ENCODE measurements around the gene GGT6. TPM values are rescaled to one million over a fixed set of nuclear protein-coding genes. Genes with fewer than 3 reads are reported as not detected.
A peak's percentile ranks its signal among the peaks of the same experiment; 100 is the strongest.

The GGT6 gene
- polyA plus RNA-seq, 3 donors from 2014 or later: not detected

- DNase-seq: no peak
- Mint-ChIP-seq H3K9me3 (no peaks in the 10 kb centered on the region), H3K27ac (no peak overlapping the region), H3K4me3 (no peak overlapping the region), H3K36me3 (peaks cover 0 to 4% (median 0%) of the 10 kb centered on the region in 3 donors), H3K27me3 (ENCODE audit: low read depth in 3 of 3) (peaks cover 0 to 5% (median 4%) of the 10 kb centered on the region in 3 donors), H3K4me1 (no peaks in the 10 kb centered on the region)
These were observed 27.4 kb downstream of the GGT6 start for GRCh38 chr17:4532860-4533522.

- H3K36me3 Mint-ChIP-seq: peaks cover 0 to 4% (median 0%) of the 10 kb centered on the region in 3 donors
- DNase-seq: no peak
- H3K27me3 Mint-ChIP-seq (ENCODE audit: low read depth in 3 of 3): peaks cover 3 to 6% (median 4%) of the 10 kb centered on the region in 3 donors
- peak overlapping the region in 1 of 6 donors; percentile 72 for H3K27ac Mint-ChIP-seq
- no peaks in the 10 kb centered on the region for H3K9me3 Mint-ChIP-seq
- H3K4me1 Mint-ChIP-seq: no peaks in the 10 kb centered on the region
- H3K4me3 Mint-ChIP-seq: no peak overlapping the region
These were observed 28.2 kb downstream of the GGT6 start for GRCh38 chr17:4531988-4532736.

- Mint-ChIP-seq H3K9me3 (no peaks in the 10 kb centered on the region), H3K4me3 (no peak overlapping the region), H3K36me3 (peaks cover 0 to 4% (median 0%) of the 10 kb centered on the region in 3 donors), H3K27me3 (ENCODE audit: low read depth in 3 of 3) (peaks cover 3 to 6% (median 4%) of the 10 kb centered on the region in 3 donors), H3K4me1 (no peaks in the 10 kb centered on the region), H3K27ac (no peak overlapping the region)
- no peak for DNase-seq
These were observed 29.3 kb downstream of the GGT6 start for GRCh38 chr17:4530799-4531730.

GRCh38 chr17:4529533-4530152 is 30.7 kb downstream of the GGT6 start:
- H3K27me3 Mint-ChIP-seq (ENCODE audit: low read depth in 3 of 3): peaks cover 3 to 6% (median 4%) of the 10 kb centered on the region in 3 donors
- H3K4me1 Mint-ChIP-seq: no peaks in the 10 kb centered on the region
- no peak overlapping the region for H3K4me3 Mint-ChIP-seq
- H3K27ac Mint-ChIP-seq: peak overlapping the region in 1 of 6 donors; percentile 46
- no peak for DNase-seq
- peaks cover 0 to 4% (median 0%) of the 10 kb centered on the region in 3 donors for H3K36me3 Mint-ChIP-seq
- H3K9me3 Mint-ChIP-seq: no peaks in the 10 kb centered on the region

GRCh38 chr17:4527566-4528125 is 32.7 kb downstream of the GGT6 start:
- DNase-seq: no peak
- Mint-ChIP-seq H3K4me3 (no peak overlapping the region), H3K4me1 (no peaks in the 10 kb centered on the region), H3K27ac (no peak overlapping the region), H3K9me3 (no peaks in the 10 kb centered on the region), H3K36me3 (peaks cover 0 to 4% (median 0%) of the 10 kb centered on the region in 3 donors), H3K27me3 (ENCODE audit: low read depth in 3 of 3) (peaks cover 3 to 4% (median 4%) of the 10 kb centered on the region in 3 donors)

- no peak overlapping the region for H3K27ac Mint-ChIP-seq
- H3K4me1 Mint-ChIP-seq: no peaks in the 10 kb centered on the region
- no peaks in the 10 kb centered on the region for H3K9me3 Mint-ChIP-seq
- H3K4me3 Mint-ChIP-seq: no peak overlapping the region
- H3K36me3 Mint-ChIP-seq: peaks cover 0 to 3% (median 0%) of the 10 kb centered on the region in 3 donors
- DNase-seq: no peak
- peaks cover 3 to 4% (median 4%) of the 10 kb centered on the region in 3 donors for H3K27me3 Mint-ChIP-seq (ENCODE audit: low read depth in 3 of 3)
These were observed 33.2 kb downstream of the GGT6 start for GRCh38 chr17:4527134-4527533.

GRCh38 chr17:4525691-4526397 is 34.5 kb downstream of the GGT6 start:
- Mint-ChIP-seq H3K4me3 (no peak overlapping the region), H3K36me3 (no peaks in the 10 kb centered on the region), H3K4me1 (no peaks in the 10 kb centered on the region), H3K27me3 (ENCODE audit: low read depth in 3 of 3) (peaks cover 1 to 4% (median 3%) of the 10 kb centered on the region in 3 donors), H3K27ac (no peak overlapping the region), H3K9me3 (no peaks in the 10 kb centered on the region)
- no peak for DNase-seq

GRCh38 chr17:4523946-4524345 is 36.4 kb downstream of the GGT6 start:
- no peaks in the 10 kb centered on the region for H3K9me3 Mint-ChIP-seq
- no peak for DNase-seq
- no peak overlapping the region for H3K27ac Mint-ChIP-seq
- no peak overlapping the region for H3K4me3 Mint-ChIP-seq
- H3K4me1 Mint-ChIP-seq: no peaks in the 10 kb centered on the region
- no peaks in the 10 kb centered on the region for H3K36me3 Mint-ChIP-seq
- H3K27me3 Mint-ChIP-seq (ENCODE audit: low read depth in 3 of 3): peaks cover 1 to 3% (median 1%) of the 10 kb centered on the region in 3 donors

GRCh38 chr17:4522661-4523060 is 37.7 kb downstream of the GGT6 start:
- no peaks in the 10 kb centered on the region for H3K9me3 Mint-ChIP-seq
- peaks cover 0 to 3% (median 1%) of the 10 kb centered on the region in 3 donors for H3K27me3 Mint-ChIP-seq (ENCODE audit: low read depth in 3 of 3)
- H3K36me3 Mint-ChIP-seq: no peaks in the 10 kb centered on the region
- H3K4me1 Mint-ChIP-seq: no peaks in the 10 kb centered on the region
- no peak for DNase-seq
- H3K4me3 Mint-ChIP-seq: no peak overlapping the region
- H3K27ac Mint-ChIP-seq: no peak overlapping the region

GRCh38 chr17:4520894-4521600 is 39.3 kb downstream of the GGT6 start:
- no peak for DNase-seq
- Mint-ChIP-seq H3K27me3 (ENCODE audit: low read depth in 3 of 3) (peaks cover 0 to under 1% (median 0%) of the 10 kb centered on the region in 3 donors), H3K36me3 (no peaks in the 10 kb centered on the region), H3K4me3 (no peak overlapping the region), H3K9me3 (no peaks in the 10 kb centered on the region), H3K4me1 (no peaks in the 10 kb centered on the region), H3K27ac (no peak overlapping the region)

- Mint-ChIP-seq H3K9me3 (no peaks in the 10 kb centered on the region), H3K4me1 (no peaks in the 10 kb centered on the region), H3K4me3 (no peak overlapping the region), H3K36me3 (no peaks in the 10 kb centered on the region), H3K27ac (no peak overlapping the region), H3K27me3 (ENCODE audit: low read depth in 3 of 3) (peaks cover 0 to 1% (median 0%) of the 10 kb centered on the region in 3 donors)
- DNase-seq: no peak
These were observed 40.1 kb downstream of the GGT6 start for GRCh38 chr17:4520060-4520893.

Measured in immature natural killer cell (primary cell).